ENCODE data around the gene ITLN2. TPM values are rescaled to one million over a fixed set of nuclear protein-coding genes. Genes with fewer than 3 reads are reported as not detected.

ITLN2 gene
- total and polyA plus RNA-seq, 4 donors: 1.6 to 23.7 (median 11.4) TPM

GRCh38 chr1:160910170-160910750, 44.3 kb downstream of the ITLN2 start:
- ATAC-seq (ENCODE audit: insufficient read depth, low FRiP score): no peak
- Histone ChIP-seq H3K4me3 (no peak overlapping the region), H3K36me3 (ENCODE audit: control insufficient read depth in 4 of 4, insufficient read depth in 4 of 4, low read length in 4 of 4) (no peaks in the 10 kb centered on the region), H3K27me3 (ENCODE audit: control insufficient read depth in 3 of 3, insufficient read depth in 3 of 3, low read length in 2 of 3) (no peaks in the 10 kb centered on the region), H3K27ac (ENCODE audit: low read depth in 1 of 2, low read length in 1 of 2) (peak overlapping the region in 1 of 2 donors; percentile 33), H3K4me1 (ENCODE audit: control insufficient read depth in 5 of 5, insufficient read depth in 5 of 5, low read length in 5 of 5) (peaks cover 0 to 13% (median 2%) of the 10 kb centered on the region in 5 donors), H3K9me3 (ENCODE audit: control insufficient read depth in 4 of 4, insufficient read depth in 3 of 4, low read length in 3 of 4) (no peaks in the 10 kb centered on the region), H3K9ac (ENCODE audit: insufficient read depth in 1 of 2, low read length in 2 of 2) (no peak overlapping the region)
- DNase-seq: peak in 2 of 3 donors; percentile 12 to 13
- WGBS, 2 donors: 69 to 83% methylated on average over 6 of the region's 6 CpGs
- TF ChIP-seq, protein P1, sequence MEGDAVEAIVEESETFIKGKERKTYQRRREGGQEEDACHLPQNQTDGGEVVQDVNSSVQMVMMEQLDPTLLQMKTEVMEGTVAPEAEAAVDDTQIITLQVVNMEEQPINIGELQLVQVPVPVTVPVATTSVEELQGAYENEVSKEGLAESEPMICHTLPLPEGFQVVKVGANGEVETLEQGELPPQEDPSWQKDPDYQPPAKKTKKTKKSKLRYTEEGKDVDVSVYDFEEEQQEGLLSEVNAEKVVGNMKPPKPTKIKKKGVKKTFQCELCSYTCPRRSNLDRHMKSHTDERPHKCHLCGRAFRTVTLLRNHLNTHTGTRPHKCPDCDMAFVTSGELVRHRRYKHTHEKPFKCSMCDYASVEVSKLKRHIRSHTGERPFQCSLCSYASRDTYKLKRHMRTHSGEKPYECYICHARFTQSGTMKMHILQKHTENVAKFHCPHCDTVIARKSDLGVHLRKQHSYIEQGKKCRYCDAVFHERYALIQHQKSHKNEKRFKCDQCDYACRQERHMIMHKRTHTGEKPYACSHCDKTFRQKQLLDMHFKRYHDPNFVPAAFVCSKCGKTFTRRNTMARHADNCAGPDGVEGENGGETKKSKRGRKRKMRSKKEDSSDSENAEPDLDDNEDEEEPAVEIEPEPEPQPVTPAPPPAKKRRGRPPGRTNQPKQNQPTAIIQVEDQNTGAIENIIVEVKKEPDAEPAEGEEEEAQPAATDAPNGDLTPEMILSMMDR (IDR thresholded peaks at IDR 0.05; ENCODE audit: control extremely low read depth, extremely low read depth): no peak

GRCh38 chr1:160907976-160908375, 46.6 kb downstream of the ITLN2 start:
- Histone ChIP-seq H3K4me3 (no peak overlapping the region), H3K9me3 (ENCODE audit: control insufficient read depth in 4 of 4, insufficient read depth in 3 of 4, low read length in 3 of 4) (no peaks in the 10 kb centered on the region), H3K27ac (ENCODE audit: low read depth in 1 of 2, low read length in 1 of 2) (no peak overlapping the region), H3K36me3 (ENCODE audit: control insufficient read depth in 4 of 4, insufficient read depth in 4 of 4, low read length in 4 of 4) (no peaks in the 10 kb centered on the region), H3K27me3 (ENCODE audit: control insufficient read depth in 3 of 3, insufficient read depth in 3 of 3, low read length in 2 of 3) (no peaks in the 10 kb centered on the region), H3K4me1 (ENCODE audit: control insufficient read depth in 5 of 5, insufficient read depth in 5 of 5, low read length in 5 of 5) (peaks cover 0 to 14% (median 5%) of the 10 kb centered on the region in 5 donors), H3K9ac (ENCODE audit: insufficient read depth in 1 of 2, low read length in 2 of 2) (no peak overlapping the region)
- TF ChIP-seq, protein P1 (IDR thresholded peaks at IDR 0.05; ENCODE audit: control extremely low read depth, extremely low read depth): no peak
- 69 to 88% methylated on average over 7 of the region's 7 CpGs for WGBS, 2 donors
- DNase-seq (no peak), ATAC-seq (ENCODE audit: insufficient read depth, low FRiP score) (no peak)

GRCh38 chr1:160905617-160905989, 49.0 kb downstream of the ITLN2 start:
- DNase-seq (no peak), ATAC-seq (ENCODE audit: insufficient read depth, low FRiP score) (no peak)
- peaks cover 0 to 9% (median 2%) of the 10 kb centered on the region in 5 donors for H3K4me1 ChIP-seq (ENCODE audit: control insufficient read depth in 5 of 5, insufficient read depth in 5 of 5, low read length in 5 of 5)
- H3K27me3 ChIP-seq (ENCODE audit: control insufficient read depth in 3 of 3, insufficient read depth in 3 of 3, low read length in 2 of 3): no peaks in the 10 kb centered on the region
- 59 to 70% methylated on average over 4 of the region's 4 CpGs for WGBS, 2 donors
- peaks cover 0 to 3% (median 0%) of the 10 kb centered on the region in 4 donors for H3K9me3 ChIP-seq (ENCODE audit: control insufficient read depth in 4 of 4, insufficient read depth in 3 of 4, low read length in 3 of 4)
- H3K36me3 ChIP-seq (ENCODE audit: control insufficient read depth in 4 of 4, insufficient read depth in 4 of 4, low read length in 4 of 4): no peaks in the 10 kb centered on the region
- H3K27ac ChIP-seq (ENCODE audit: low read depth in 1 of 2, low read length in 1 of 2): peak overlapping the region in 1 of 2 donors; percentile 21
- TF ChIP-seq, protein P1 (IDR thresholded peaks at IDR 0.05; ENCODE audit: control extremely low read depth, extremely low read depth): no peak
- H3K4me3 ChIP-seq: no peak overlapping the region
- H3K9ac ChIP-seq (ENCODE audit: insufficient read depth in 1 of 2, low read length in 2 of 2): no peak overlapping the region
